ENCODE results near the gene ITIH3.
A peak's percentile ranks its signal among the peaks of the same experiment; 100 is the strongest.

ITIH3 gene

GRCh38 chr3:52824037-52824436 is 29.4 kb downstream of the ITIH3 start:
- no peak for TF ChIP-seq CTCF (IDR thresholded peaks at IDR 0.05; ENCODE audit: low read depth, low read length)
- H3K4me3 ChIP-seq (ENCODE audit: low read depth, low read length) = no peak overlapping the region
- no peak for DNase-seq (ENCODE audit: low read depth)

- H3K4me3 ChIP-seq (ENCODE audit: low read depth, low read length) = no peak overlapping the region
- DNase-seq (ENCODE audit: low read depth) = peak; percentile 40
Measured at GRCh38 chr3:52827441-52827840, 32.8 kb downstream of the ITIH3 start.

GRCh38 chr3:52827866-52828376 is 33.3 kb downstream of the ITIH3 start:
- no peak for TF ChIP-seq POLR2A (IDR thresholded peaks at IDR 0.05; ENCODE audit: extremely low read depth, insufficient read length)
- TF ChIP-seq MYC (IDR thresholded peaks at IDR 0.05; ENCODE audit: low read depth, low read length) = no peak
- TF ChIP-seq MAX (IDR thresholded peaks at IDR 0.05; ENCODE audit: low read depth, low read length) = no peak
- TF ChIP-seq CTCF (IDR thresholded peaks at IDR 0.05; ENCODE audit: low read depth, low read length) = no peak
- no peak for DNase-seq (ENCODE audit: low read depth)
- no peak overlapping the region for H3K4me3 ChIP-seq (ENCODE audit: low read depth, low read length)

More at GRCh38 chr3:52827441-52827840, 32.8 kb downstream of the ITIH3 start:
- TF ChIP-seq CTCF (IDR thresholded peaks at IDR 0.05; ENCODE audit: low read depth, low read length) (no peak), POLR2A (IDR thresholded peaks at IDR 0.05; ENCODE audit: extremely low read depth, insufficient read length) (no peak), MAX (IDR thresholded peaks at IDR 0.05; ENCODE audit: low read depth, low read length) (no peak), MYC (IDR thresholded peaks at IDR 0.05; ENCODE audit: low read depth, low read length) (no peak)

- TF ChIP-seq MAX (IDR thresholded peaks at IDR 0.05; ENCODE audit: low read depth, low read length) (no peak), CTCF (IDR thresholded peaks at IDR 0.05; ENCODE audit: low read depth, low read length) (no peak), POLR2A (IDR thresholded peaks at IDR 0.05; ENCODE audit: extremely low read depth, insufficient read length) (no peak), MYC (IDR thresholded peaks at IDR 0.05; ENCODE audit: low read depth, low read length) (no peak)
- no peak overlapping the region for H3K4me3 ChIP-seq (ENCODE audit: low read depth, low read length)
- DNase-seq (ENCODE audit: low read depth) = no peak
Measured at GRCh38 chr3:52829482-52829881, 34.9 kb downstream of the ITIH3 start.

- DNase-seq (ENCODE audit: low read depth) = peak; percentile 59
- no peak overlapping the region for H3K4me3 ChIP-seq (ENCODE audit: low read depth, low read length)
- no peak for TF ChIP-seq POLR2A (IDR thresholded peaks at IDR 0.05; ENCODE audit: extremely low read depth, insufficient read length)
- no peak for TF ChIP-seq MYC (IDR thresholded peaks at IDR 0.05; ENCODE audit: low read depth, low read length)
- TF ChIP-seq MAX (IDR thresholded peaks at IDR 0.05; ENCODE audit: low read depth, low read length) = no peak
Measured at GRCh38 chr3:52829906-52830463, 35.4 kb downstream of the ITIH3 start.

- no peak within 1 kb of the TSS for H3K4me3 ChIP-seq (ENCODE audit: low read depth, low read length)
- DNase-seq (ENCODE audit: low read depth) = no peak
- no peak for TF ChIP-seq MAX (IDR thresholded peaks at IDR 0.05; ENCODE audit: low read depth, low read length)
- no peak for TF ChIP-seq POLR2A (IDR thresholded peaks at IDR 0.05; ENCODE audit: extremely low read depth, insufficient read length)
- no peak for TF ChIP-seq MYC (IDR thresholded peaks at IDR 0.05; ENCODE audit: low read depth, low read length)
- no peak for TF ChIP-seq CTCF (IDR thresholded peaks at IDR 0.05; ENCODE audit: low read depth, low read length)
Measured at GRCh38 chr3:52830535-52831258, 36.1 kb downstream of the ITIH3 start, which contains the start of gene ITIH4. TSS of gene ITIH4 (minus strand) at chr3:52830672. CDS start at chr3:52830642, 30 bp downstream.

Data from NB4 (cell line).